SK-N-SH (cell line): ENCODE measurements around the gene SGCE.

ENCODE experiments used
- CHD2 ChIP-seq: fragments of 150-350 bp; IDR thresholded peaks from 2 replicates; pipeline ENCODE4 v1.6.1; 2018; ENCODE audit warnings: low read length; ENCODE audit not compliant: partially characterized antibody
- CTCF ChIP-seq: fragments of 200-600 bp; sonication (generic); IDR thresholded peaks from 2 replicates; pipeline ENCODE4 v1.6.1; 2017; ENCODE audit warnings: antibody characterized with exemption, mild to moderate bottlenecking, moderate library complexity
- EP300 ChIP-seq, 2 experiments: IDR thresholded peaks; 2 replicates each; pipeline versions ENCODE4 v1.4.0 to v1.6.1; 2012; ENCODE audit warnings: borderline replicate concordance in 1 of 2, low read depth in 1 of 2, low read length in 1 of 2
- GATA2 ChIP-seq: sonication (generic); formaldehyde crosslinking; IDR thresholded peaks from 2 replicates; pipeline ENCODE4 v1.5.0; 2020; ENCODE audit warnings: mild to moderate bottlenecking, missing genetic modification reagents
- POLR2AphosphoS5 ChIP-seq: IDR thresholded peaks from 2 replicates; pipeline ENCODE4 v1.6.1; 2012; ENCODE audit warnings: low read depth, low read length
- YY1 ChIP-seq: IDR thresholded peaks from 2 replicates; pipeline ENCODE4 v1.4.0; 2012; ENCODE audit warnings: low read depth, mild to moderate bottlenecking

GRCh38 chr7:94654783-94655125 lies 1.2 kb downstream of the SGCE start:
- TF ChIP-seq YY1: no peak
- no peak for TF ChIP-seq CTCF
- no peak for TF ChIP-seq EP300 (IDR thresholded peaks at IDR 0.05; ENCODE audit: borderline replicate concordance in 1 of 2, low read depth in 1 of 2, low read length in 1 of 2)
- no peak for TF ChIP-seq GATA2 (CRISPR knock-in tag)
- TF ChIP-seq CHD2: no peak
- TF ChIP-seq POLR2AphosphoS5: no peak
